Measurements from ENCODE around the gene TMEM45B.
"Not testable (repeated sequence)": the region's sequence is repeated elsewhere in the genome, so short reads cannot be mapped to it uniquely, and the experiment has no call there.

TMEM45B gene

GRCh38 chr11:129815596-129816461 is at the start of gene TMEM45B:
Gene TMEM45B, plus strand, starts transcription at chr11:129815848. Its CDS starts 36,635 bp downstream, at chr11:129852483.
- DNase-seq: no peak

GRCh38 chr11:129766898-129767604 is 48.6 kb upstream of the TMEM45B start:
- DNase-seq: no peak

- no peak for DNase-seq
These were observed 47.8 kb upstream of the TMEM45B start for GRCh38 chr11:129767827-129768226.

- DNase-seq: no peak
These were observed 47.3 kb upstream of the TMEM45B start for GRCh38 chr11:129768356-129768755.

- DNase-seq: no peak
These were observed 46.6 kb upstream of the TMEM45B start for GRCh38 chr11:129769059-129769458.

GRCh38 chr11:129770993-129771392 is 44.7 kb upstream of the TMEM45B start:
- DNase-seq: no peak

- not testable (repeated sequence) for DNase-seq
These were observed 44.2 kb upstream of the TMEM45B start for GRCh38 chr11:129771456-129771855.

- no peak for DNase-seq
These were observed 36.8 kb upstream of the TMEM45B start for GRCh38 chr11:129778877-129779276.

GRCh38 chr11:129779342-129779741 is 36.3 kb upstream of the TMEM45B start:
- no peak for DNase-seq

- DNase-seq: no peak
These were observed 30.1 kb upstream of the TMEM45B start for GRCh38 chr11:129785383-129786111.

GRCh38 chr11:129786112-129786416 is 29.6 kb upstream of the TMEM45B start:
- not testable (repeated sequence) for DNase-seq

GRCh38 chr11:129787532-129788155 is 28.0 kb upstream of the TMEM45B start:
- DNase-seq: no peak

- DNase-seq: no peak
These were observed 27.4 kb upstream of the TMEM45B start for GRCh38 chr11:129788278-129788677.

GRCh38 chr11:129790106-129790505 is 25.5 kb upstream of the TMEM45B start:
- DNase-seq: no peak

GRCh38 chr11:129791515-129791914 is 24.1 kb upstream of the TMEM45B start:
- no peak for DNase-seq

GRCh38 chr11:129792663-129793062 is 23.0 kb upstream of the TMEM45B start:
- DNase-seq: no peak

GRCh38 chr11:129795089-129795488 is 20.6 kb upstream of the TMEM45B start:
- no peak for DNase-seq

GRCh38 chr11:129798212-129798611 is 17.4 kb upstream of the TMEM45B start:
- DNase-seq: no peak

GRCh38 chr11:129800162-129800561 is 15.5 kb upstream of the TMEM45B start:
- DNase-seq: not testable (repeated sequence)

- no peak for DNase-seq
These were observed 15.0 kb upstream of the TMEM45B start for GRCh38 chr11:129800655-129801054.

GRCh38 chr11:129803533-129803932 is 12.1 kb upstream of the TMEM45B start:
- no peak for DNase-seq

- DNase-seq: no peak
These were observed 11.6 kb upstream of the TMEM45B start for GRCh38 chr11:129804012-129804411.

GRCh38 chr11:129808241-129808640 is 7.4 kb upstream of the TMEM45B start:
- DNase-seq: not testable (repeated sequence)

All from NCI-H2171 (cell line).